HG03520 (cell line): ENCODE results near the gene CLDN4.
"Not testable (repeated sequence)": the region's sequence is repeated elsewhere in the genome, so short reads cannot be mapped to it uniquely, and the experiment has no call there.

Experiments used
- ATAC-seq: cut with Tn5 transposase; IDR thresholded peaks from one replicate; pipeline ENCODE4 v1.9.1; 2021; ENCODE audit warnings: mild to moderate bottlenecking, moderate library complexity; ENCODE audit not compliant: unreplicated experiment

The CLDN4 gene

DNA sequence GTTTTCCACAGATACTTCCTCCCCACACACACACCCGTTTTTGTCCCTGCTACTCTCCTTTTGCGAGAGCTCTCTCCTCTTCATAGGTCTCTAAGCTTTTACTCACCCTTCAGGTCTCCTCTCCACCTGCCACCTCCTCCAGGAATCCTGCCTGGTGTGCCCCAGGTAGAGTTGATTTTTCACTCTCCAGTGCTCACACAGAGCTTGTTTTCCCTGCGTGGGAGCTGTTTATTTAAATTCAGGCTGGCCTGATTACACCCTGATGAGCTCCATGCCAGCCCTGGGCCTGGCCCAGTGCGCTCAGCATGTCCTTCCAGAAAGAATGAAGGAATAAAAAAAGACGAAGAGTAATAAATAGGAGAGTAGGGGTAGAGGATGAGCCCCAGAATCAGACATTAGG is 7.5 kb upstream of the CLDN4 start:
- no peak for ATAC-seq

DNA sequence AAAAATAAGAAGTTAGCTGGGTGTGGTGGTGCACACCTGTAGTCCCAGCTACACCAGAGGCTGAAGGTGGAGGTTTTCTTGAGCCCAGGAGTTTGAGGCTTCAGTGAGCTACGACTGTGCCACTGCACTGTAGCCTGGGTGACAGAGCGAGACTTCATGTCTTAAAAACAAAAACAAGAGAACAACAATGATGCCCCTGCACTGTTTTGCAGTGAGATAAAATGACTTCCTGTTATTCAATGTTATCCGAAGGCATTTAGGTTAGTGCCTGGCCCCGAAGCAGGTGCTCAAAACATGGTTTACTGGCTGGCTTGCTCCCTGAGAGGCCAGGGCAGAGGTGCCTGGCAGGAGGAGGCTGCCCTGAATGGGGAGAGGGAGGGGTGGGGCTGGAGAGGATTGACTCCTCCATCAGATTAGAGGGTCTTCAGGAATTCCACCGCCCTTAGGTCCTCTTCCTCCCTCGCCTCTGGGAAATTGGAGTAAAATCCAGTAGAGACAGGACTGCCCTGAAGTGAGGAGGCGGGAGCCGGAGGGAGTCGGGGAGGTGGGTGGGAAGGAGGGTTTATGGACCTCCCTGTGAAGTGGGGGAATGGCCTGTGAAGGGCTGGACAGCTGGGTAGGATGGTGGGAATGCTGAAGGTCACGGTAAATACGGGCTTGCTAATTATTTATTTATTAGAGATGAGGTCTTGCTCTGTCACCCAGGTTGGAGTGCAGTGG is 6.8 kb upstream of the CLDN4 start:
- ATAC-seq: no peak

GRCh38 chr7:73824986-73825385 is 5.8 kb upstream of the CLDN4 start:
- ATAC-seq: no peak

DNA sequence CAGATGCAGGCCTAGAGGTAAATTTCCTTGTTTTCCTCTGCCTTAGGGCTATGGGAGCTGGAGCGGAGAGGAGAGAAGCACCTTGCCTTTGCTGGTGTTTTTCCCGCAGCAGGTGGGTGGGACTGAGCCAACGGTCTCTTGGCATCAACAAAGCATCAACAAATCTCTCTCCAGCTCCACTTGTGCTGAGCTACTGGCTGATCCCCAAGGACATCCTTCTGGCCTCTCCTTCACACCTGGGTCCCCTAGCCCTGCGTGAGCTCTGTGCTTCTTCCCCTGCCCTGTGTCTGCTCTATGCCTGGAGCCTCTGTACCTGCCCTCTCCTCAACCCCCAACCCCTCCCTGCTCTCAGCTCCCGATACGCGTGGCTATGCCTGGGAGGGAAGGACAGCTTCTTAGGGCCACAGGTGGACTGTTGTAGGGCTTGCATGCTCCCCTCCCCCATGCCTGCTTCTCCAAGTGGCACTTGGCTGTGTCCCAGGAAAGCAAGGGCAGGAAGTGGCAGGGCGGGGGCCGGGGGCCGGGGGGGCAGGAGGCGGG is 3.2 kb upstream of the CLDN4 start:
- no peak for ATAC-seq

- ATAC-seq: no peak
Measured at GRCh38 chr7:73828107-73828803, 2.5 kb upstream of the CLDN4 start.

- no peak for ATAC-seq
Measured at GRCh38 chr7:73828972-73829371, 1.8 kb upstream of the CLDN4 start.

DNA sequence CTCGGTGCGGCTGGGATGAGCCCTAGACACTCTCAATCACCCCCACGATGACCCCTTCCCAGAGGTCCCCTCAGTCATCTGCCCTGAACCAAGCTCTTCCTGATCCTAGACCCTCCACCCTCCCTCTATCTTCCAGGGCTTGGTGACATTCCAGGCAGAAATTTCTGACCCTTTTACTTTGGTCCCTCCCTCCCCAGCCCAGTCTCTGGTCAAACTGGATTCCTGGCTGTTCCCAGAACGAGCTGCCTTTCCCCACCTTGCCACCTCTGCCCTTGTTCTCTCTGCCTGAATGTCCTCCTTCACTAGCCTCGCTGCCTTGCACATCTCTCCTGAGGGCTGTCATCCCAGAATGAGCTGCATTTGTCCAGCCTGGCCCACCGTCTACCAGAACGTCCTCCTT is 1.3 kb upstream of the CLDN4 start:
- ATAC-seq: no peak

GRCh38 chr7:73829921-73830680 is 695 bp upstream of the CLDN4 start:
- ATAC-seq: no peak

DNA sequence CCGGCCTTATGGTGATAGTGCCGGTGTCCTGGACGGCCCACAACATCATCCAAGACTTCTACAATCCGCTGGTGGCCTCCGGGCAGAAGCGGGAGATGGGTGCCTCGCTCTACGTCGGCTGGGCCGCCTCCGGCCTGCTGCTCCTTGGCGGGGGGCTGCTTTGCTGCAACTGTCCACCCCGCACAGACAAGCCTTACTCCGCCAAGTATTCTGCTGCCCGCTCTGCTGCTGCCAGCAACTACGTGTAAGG is 713 bp downstream of the CLDN4 start:
- no peak for ATAC-seq

DNA sequence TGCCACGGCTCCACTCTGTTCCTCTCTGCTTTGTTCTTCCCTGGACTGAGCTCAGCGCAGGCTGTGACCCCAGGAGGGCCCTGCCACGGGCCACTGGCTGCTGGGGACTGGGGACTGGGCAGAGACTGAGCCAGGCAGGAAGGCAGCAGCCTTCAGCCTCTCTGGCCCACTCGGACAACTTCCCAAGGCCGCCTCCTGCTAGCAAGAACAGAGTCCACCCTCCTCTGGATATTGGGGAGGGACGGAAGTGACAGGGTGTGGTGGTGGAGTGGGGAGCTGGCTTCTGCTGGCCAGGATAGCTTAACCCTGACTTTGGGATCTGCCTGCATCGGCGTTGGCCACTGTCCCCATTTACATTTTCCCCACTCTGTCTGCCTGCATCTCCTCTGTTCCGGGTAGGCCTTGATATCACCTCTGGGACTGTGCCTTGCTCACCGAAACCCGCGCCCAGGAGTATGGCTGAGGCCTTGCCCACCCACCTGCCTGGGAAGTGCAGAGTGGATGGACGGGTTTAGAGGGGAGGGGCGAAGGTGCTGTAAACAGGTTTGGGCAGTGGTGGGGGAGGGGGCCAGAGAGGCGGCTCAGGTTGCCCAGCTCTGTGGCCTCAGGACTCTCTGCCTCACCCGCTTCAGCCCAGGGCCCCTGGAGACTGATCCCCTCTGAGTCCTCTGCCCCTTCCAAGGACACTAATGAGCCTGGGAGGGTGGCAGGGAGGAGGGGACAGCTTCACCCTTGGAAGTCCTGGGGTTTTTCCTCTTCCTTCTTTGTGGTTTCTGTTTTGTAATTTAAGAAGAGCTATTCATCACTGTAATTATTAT is 1.2 kb downstream of the CLDN4 start:
- no peak for ATAC-seq

DNA sequence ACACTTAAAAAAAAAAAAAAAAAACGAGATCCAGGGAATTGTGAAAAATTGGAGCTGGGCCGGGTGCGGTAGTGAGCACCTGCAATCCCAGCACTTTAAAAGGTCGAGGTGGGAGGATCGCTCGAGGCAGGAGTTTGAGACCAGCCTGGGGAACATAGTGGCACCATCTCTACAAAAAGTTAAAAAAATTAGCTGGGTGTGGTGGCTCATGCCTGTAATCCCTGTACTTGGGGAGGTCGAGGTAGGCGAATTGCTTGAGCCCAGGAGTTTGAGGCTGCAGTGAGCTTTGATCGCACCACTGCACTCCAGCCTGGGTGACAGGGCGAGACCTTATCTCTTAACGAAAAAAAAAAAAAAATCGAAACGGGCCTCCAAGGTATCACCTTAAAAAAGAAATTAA is 2.0 kb downstream of the CLDN4 start:
- no peak for ATAC-seq

- no peak for ATAC-seq
Measured at GRCh38 chr7:73833251-73833919, 2.6 kb downstream of the CLDN4 start.

DNA sequence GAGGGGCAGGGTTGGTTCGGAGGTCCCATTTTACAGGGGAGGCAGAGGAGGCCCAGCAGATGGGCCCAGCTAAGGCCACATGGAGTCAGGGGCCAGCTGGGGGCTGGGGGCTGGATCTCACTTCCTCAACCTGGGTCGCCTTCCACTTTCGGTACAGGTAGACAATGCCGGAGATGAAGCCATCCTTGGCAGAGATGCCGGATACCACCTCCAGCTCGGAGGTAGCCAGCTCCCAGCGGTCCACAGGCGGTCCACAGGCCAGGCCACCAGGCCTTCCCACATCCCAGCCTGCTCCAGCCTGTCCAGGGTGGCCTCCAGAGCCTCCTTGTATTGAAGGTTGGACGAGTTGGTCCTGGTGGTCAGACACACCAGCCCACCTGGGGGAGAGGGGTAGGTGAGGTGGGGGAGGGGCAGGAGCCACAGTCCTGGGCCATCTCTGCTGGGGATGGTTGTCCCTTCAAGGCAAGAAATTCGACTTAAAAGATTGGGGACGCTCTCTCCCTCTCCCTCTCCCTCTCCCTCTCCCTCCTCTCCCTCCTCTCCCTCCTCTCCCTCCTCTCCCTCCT is 3.9 kb downstream of the CLDN4 start:
- no peak for ATAC-seq

- ATAC-seq: not testable (repeated sequence)
Measured at GRCh38 chr7:73837167-73837566, 6.4 kb downstream of the CLDN4 start.

DNA sequence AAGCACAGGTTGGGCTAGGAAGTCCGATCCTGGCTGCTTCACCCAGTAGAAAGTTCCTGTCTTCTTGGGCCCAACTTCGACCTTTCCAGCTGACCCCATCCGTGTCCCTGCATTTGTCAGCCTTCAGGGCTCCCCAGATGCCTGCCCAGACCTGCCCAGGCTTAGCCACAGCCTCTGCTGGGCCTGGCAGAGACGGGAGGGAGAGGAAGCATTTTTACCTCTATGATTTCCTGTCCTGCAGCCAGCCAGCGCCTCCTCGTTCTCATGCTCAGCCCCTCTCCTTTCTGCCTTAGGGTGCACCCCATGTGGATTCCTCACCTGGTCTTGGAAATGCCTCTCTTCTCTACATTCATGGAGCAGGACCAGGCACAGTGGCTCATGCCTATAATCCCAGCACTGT is 7.8 kb downstream of the CLDN4 start:
- ATAC-seq: no peak

DNA sequence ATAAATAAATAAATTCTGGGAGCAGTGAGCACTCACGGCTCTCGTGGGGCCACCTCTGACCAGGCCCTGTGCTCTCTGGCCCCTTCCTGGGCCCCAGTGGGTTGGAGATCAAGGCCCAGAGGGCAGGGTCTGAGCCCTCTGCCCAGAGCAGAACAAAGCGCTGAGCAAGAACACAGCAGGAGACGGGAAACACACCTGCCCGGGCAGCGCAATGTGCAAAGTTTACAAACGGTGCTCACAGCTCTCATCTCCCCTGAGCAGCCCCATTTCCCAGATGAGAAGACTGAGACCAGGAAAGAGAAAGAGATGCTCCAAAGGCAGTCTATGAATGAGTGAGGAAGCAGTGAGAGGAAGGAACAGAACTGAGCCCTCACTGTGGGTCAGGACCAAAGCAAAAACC is 8.5 kb downstream of the CLDN4 start:
- ATAC-seq: no peak

- no peak for ATAC-seq
Measured at GRCh38 chr7:73839743-73840714, 9.2 kb downstream of the CLDN4 start.

DNA sequence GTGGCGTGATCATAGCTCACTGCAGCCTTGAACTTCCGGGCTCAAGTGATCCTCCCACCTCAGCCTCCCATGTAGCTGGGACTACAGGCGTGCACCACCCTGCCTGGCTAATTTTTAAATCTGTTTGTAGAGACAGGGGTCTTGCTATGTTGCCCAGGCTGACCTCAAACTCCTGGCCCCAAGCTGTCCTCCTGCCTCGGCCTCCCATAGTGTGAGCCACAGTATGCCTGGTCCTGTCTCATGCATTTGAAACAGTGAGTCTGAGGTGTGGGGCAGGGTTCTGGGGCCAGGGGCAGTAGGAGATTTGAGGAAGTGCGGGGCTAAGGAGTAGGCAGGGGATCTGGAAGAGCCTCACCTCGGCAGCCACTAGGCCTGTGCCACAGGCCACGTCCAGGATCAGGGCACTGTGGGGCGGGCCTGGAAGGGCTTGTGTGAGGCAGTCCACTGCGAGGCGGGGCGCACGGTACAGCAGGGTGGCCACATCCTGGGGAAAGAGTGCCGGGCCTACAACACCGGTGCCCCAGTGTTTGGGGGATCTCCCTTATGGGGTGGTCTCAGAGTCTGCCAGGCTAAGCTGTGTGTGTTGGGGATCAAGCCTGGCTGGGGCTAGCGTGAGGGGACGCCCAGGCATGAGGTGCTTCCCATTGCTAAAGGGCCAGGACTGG is 10.1 kb downstream of the CLDN4 start:
- no peak for ATAC-seq

- no peak for ATAC-seq
Measured at GRCh38 chr7:73841689-73842066, 10.9 kb downstream of the CLDN4 start.
